DND-41 (cell line): ENCODE measurements around the gene CD300H.

Source experiments
- EZH2 ChIP-seq: IDR thresholded peaks from 3 replicates; pipeline ENCODE4 v1.6.1; 2012; ENCODE audit warnings: borderline replicate concordance, low read depth, mild to moderate bottlenecking, moderate library complexity, low read length, inconsistent platforms; ENCODE audit not compliant: severe bottlenecking
- TF ChIP-seq, protein P1 (sequence below): IDR thresholded peaks from 2 replicates; pipeline ENCODE4 v1.5.1; 2012; ENCODE audit warnings: borderline replicate concordance, low read length, moderate library complexity, mild to moderate bottlenecking; ENCODE audit not compliant: poor library complexity, severe bottlenecking; ENCODE audit errors: extremely low read depth

DNA sequence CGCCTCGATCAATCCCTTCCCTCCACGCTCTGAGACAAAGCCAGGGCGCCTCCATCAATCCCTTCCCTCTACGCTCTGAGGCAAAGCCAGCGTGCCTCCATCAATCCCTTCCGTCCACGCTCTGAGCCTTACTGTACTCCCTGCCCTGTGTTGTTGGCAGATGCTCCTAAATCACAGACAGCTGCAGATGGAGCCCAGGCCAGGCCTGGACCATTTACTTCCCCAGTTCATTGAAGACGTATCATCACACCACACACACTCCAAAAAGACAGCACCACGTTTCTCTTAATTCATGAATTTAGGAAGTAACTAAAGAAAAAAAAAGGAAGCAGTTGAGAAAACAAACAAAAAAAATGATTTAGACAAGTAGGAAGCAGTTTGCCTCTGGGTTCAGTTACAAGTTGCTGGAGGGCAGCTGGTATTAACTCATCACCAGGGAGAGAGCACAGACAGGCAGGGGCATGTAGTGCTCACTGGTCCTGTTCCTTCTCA is 32.2 kb upstream of the CD300H start:
- no peak for TF ChIP-seq EZH2
- TF ChIP-seq, protein P1, sequence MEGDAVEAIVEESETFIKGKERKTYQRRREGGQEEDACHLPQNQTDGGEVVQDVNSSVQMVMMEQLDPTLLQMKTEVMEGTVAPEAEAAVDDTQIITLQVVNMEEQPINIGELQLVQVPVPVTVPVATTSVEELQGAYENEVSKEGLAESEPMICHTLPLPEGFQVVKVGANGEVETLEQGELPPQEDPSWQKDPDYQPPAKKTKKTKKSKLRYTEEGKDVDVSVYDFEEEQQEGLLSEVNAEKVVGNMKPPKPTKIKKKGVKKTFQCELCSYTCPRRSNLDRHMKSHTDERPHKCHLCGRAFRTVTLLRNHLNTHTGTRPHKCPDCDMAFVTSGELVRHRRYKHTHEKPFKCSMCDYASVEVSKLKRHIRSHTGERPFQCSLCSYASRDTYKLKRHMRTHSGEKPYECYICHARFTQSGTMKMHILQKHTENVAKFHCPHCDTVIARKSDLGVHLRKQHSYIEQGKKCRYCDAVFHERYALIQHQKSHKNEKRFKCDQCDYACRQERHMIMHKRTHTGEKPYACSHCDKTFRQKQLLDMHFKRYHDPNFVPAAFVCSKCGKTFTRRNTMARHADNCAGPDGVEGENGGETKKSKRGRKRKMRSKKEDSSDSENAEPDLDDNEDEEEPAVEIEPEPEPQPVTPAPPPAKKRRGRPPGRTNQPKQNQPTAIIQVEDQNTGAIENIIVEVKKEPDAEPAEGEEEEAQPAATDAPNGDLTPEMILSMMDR, result no peak
